Measurements from ENCODE around the gene CCL21.
"Not testable (repeated sequence)": the region's sequence is repeated elsewhere in the genome, so short reads cannot be mapped to it uniquely, and the experiment has no call there.

CCL21 gene, protein sequence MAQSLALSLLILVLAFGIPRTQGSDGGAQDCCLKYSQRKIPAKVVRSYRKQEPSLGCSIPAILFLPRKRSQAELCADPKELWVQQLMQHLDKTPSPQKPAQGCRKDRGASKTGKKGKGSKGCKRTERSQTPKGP

DNA sequence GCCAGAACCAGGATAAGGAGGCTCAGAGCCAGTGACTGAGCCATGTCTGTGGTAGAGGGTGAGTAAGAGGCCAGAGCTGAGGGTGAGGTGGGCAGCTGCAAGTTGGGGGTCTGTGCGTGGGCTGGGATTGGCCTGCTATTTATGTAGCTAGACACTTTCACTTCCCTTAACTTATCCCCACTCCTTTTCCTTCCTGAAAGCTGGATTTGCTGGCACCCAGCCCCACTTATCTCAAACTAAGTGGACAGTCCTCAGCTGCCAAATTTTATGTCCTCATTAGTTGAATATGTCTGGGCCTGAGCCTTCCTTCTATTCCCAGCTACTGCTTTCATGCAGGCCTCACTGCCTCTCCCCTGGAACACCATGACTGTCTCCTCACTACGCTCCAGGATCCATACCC lies at the start of gene CCL21:
CCL21 (minus strand) TSS at position 114 of the 400 bp plus-strand sequence; CDS start at position 44, 70 bp downstream.
- no peak for DNase-seq

DNA sequence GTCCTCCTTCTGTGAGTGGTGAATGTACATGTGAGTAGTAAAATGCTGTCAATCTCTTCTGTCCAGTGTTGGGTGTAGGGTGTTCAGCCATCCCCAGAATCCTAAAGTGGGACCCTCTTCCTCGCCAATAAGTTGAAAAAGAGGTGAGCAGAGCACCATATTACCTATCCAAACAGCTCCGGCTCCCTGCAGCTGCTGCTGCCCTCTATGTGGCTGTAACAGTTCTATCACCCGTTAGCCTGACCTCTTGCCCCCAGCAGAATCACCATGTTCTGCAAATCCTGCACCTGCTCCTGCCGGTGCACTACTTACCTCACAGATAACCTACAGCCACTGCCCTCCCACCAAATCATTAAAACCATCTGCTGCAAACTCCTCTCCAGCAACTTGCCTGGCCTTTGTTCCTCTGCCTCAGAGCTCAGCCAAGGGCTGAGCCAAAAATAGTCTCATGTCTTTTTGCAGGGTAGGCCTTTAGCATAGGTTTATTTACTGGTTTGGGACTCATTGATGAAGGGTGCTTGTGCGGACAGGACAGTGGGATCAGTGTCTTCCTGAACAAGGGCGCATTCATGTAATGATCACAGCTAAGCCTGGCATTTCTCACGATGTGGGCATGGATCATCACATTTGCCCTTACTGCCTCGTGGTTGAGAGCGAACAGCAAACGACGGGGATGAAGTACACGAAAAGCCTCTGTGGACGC lies 49.6 kb upstream of the CCL21 start:
- no peak for DNase-seq

DNA sequence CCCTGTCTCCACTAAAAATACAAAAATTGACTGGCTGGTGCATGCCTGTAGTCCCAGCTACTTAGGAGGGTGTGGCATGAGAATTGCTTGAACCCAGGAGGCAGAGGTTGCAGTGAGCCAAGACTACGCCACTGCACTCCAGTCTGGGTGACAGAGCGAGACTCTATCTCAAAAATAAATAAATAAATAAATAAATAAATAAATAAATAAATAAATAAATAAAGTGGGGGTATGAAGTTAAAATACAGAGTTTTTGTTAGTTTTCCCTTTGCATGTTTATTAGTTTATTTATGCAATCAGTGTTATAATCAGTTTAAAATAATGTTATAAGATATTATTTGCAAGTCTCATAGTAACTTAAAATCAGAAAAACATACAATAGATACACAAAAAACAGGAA lies 40.4 kb upstream of the CCL21 start:
- DNase-seq = not testable (repeated sequence)

DNA sequence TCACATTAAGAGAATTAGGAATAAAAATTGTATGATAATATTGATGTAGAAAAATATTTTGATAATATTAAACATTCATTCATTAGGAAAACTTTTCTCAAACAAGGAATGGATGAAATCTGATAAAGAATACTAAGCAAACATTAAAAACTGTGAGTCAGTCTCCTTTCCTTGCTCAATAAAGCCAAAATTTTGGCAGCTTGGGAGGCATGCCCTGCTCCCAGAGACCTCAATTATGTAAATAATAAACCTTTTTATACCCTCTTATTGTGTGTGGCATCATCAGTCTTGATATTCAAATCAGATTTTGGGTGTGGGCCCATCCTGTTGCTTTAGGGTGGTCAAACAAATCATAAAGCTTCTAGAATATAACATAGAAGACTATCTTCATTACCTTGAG lies 36.6 kb upstream of the CCL21 start:
- no peak for DNase-seq

DNA sequence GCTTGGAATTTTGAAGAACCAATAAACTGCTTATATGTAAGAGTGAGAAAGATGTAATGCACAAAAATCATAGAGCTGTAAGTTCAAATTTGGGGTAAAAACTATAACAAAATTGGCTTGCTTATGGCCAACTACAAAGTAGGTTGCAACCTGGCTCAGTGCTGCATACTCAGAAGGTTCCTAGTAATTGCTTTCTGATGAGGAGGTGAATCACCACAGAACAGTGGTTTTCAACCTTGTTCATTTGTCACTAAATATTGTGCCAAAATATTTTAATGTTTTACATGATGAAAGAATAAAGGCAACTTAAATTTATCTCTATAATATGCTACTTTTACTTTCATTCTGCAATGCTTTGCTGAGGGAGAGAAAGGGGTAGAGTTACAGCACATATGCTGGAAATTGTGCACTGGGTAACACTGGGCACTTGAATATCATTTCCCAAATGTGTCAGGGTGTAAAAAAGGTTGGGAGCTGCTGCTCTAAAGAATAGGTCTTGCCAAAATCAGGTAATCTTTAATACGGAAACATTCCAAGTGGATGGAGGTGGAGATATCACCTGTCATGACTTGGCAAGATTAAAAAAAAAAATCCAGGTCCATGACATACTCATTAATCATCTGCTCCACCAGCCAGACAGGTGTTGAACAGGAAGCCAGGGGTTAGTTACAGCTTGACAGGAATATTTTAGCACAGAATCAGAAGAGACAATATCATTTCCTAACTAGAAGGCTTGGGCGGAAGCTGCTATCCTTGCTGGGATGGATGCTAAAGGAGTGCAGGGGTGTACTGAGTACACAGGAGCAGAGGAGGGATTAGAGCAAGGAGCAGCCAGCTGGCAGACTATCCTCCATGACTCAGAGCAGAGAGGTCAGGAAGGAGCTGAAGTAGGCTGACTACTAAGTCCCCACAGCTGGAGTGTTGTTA lies 34.6 kb upstream of the CCL21 start:
- DNase-seq = no peak

DNA sequence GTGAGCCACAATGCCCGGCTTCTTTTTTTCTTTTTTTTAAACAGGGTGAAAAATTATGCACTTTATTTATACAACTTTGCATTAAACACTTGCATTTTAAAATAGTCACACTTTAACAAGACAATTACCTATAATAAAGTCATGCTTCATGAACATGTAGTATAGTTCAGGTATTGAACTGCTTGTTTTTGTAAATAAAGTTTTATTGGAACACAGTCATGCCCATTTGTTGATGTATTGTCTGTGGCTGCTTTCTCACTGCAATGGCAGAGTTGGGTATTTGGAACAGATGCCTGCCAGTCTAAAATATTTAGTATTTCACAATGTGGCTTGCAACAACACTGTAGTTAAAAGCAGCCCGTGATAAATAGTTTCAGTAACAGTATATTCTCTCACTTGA lies 32.8 kb upstream of the CCL21 start:
- DNase-seq = no peak

DNA sequence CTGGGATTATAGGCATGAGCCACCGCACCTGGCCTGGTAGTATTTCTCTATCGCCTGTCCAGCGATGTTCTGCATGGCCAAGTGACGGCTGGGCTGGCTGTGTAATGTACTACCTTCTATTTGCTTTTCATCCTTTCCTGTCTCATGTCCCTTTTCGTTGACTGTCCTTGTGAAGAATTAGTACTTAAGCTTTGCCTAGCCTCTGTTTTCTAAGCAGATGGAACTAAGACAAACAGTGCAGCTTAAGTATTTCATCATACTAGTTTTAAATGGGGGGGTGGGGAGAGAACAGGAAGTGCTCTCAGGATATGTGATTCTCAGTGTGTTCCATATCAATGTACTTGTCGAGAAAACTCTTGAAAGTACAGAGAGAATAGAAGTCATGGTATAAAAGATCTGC lies 31.7 kb upstream of the CCL21 start:
- no peak for DNase-seq

DNA sequence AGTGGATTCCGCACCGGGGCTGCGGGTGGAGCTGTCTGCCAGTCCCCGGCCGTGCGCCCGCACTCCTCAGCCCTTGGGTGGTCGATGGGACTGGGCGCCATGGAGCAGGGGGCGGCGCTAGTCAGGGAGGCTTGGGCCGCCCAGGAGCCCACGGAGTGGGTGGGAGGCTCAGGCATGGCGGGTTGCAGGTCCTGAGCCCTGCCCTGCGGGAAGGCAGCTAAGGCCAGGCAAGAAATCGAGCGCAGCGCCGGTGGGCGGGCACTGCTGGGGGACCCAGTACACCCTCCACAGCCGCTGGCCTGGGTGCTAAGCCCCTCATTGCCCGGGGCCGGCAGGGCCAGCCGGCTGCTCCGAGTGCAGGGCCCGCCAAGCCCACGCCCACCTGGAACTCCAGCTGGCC lies 30.2 kb upstream of the CCL21 start:
- not testable (repeated sequence) for DNase-seq

DNA sequence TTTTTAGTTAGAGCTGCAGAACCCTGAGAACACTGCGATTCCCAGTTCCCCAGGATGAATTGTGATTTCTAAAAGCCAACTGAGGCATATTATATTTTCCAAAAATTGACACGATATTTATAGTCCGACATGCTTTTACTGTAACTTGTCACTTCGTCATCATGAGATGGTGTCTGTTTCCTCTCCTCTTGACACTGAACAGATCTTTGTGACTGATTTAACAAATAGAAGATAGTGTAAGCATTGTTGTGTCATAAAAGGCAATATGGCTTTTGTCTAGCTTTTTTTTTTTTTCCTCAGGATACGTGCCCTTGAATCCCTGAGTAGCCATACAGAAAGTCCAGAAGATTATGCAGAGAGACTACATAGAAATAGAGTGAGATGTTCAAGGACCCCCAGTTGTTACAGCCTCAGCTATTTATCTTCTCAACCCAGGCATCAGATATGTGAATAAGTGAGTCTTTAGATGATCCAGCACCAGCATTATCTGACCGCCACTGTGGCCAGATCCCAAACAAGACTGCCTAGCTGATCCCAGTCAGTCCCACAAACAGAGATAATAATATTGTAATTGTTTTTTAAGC lies 27.8 kb upstream of the CCL21 start:
- DNase-seq = no peak

DNA sequence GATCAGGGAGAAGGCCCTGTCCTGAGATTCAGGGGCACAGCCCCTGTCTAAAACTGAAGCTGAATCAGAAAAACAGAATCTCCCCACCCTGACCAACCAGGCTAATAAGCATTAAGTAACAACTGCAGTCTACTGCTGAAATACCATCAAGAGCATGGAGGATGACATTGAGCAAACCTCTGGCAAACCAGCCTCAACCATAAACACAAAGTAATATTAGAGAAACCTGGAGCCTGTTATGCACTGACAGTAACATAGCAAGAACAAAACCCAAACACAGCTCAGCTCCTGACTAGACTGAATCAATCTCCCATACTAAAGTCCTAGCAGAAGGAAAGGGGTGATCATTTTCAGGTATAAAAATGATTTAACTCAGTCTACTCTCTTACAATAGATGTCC lies 24.8 kb upstream of the CCL21 start:
- no peak for DNase-seq

DNA sequence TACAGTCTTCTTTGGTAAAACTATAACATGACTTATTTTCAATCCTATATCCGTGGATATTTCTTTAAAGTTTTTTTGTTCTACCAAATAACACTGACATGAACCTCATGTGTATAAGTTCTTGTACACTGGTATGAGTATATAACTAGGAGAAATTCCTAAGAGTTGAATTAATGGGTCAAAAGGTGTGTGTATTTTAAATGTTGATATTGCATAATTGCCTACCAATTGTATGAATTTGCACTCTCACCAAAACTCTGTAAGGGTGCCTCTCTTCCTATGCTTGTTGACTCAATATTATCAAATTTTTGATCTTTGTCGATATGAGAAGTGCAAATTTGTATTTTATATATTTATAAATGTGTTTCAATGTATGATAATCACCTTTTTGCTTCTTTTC lies 22.9 kb upstream of the CCL21 start:
- no peak for DNase-seq

DNA sequence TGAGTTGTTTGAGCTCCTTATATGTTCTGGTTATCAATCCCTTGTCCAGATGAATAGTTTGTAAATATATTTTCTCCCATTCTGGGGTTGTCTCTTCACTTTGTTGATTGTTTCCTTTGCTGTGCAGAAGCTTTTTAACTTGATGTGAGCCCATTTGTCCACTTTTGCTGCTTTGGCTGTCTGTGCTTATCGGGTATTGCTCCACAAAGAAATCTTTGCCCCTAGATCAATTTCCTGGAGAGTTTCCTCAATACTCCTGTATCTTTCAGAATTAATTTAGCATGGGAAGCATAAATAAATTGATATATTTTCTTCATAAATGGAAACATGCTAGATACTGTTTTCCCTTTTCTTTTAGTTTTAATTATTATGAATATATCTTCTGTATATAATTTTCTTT lies 22.5 kb upstream of the CCL21 start:
- no peak for DNase-seq

DNA sequence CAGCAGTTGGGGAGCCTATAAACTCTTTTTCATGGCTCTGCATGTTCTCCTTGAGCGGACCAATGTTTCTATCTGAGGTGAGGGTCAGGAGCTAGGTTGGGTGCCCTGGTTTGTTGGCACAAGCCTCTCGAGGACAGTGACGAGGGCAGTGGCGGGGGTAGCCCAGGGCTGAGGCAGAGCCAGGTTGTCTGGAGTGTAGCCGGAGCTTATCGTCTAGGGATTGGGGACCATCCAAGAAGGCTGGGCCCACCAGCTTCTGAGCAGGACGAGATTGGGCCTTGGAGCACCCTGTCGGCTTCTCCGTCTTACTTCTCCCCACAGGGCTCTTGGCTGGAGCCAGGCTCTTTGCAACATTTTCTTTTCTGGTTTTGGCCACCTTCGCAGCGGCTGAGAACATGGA lies 13.2 kb upstream of the CCL21 start:
- no peak for DNase-seq

DNA sequence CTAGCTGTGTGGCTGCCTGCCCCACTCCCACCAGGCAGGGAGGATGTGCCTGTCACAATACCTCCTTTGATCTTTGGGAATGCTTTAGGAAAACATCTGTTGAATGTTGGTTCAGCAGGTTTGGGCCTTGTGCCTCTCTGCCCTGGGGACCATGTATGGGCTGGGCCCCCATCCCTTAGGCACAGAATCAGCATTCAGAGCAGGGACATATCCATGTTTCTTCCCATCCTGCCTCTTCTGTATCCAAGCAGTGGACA lies 9.8 kb upstream of the CCL21 start:
- DNase-seq = not testable (repeated sequence)

DNA sequence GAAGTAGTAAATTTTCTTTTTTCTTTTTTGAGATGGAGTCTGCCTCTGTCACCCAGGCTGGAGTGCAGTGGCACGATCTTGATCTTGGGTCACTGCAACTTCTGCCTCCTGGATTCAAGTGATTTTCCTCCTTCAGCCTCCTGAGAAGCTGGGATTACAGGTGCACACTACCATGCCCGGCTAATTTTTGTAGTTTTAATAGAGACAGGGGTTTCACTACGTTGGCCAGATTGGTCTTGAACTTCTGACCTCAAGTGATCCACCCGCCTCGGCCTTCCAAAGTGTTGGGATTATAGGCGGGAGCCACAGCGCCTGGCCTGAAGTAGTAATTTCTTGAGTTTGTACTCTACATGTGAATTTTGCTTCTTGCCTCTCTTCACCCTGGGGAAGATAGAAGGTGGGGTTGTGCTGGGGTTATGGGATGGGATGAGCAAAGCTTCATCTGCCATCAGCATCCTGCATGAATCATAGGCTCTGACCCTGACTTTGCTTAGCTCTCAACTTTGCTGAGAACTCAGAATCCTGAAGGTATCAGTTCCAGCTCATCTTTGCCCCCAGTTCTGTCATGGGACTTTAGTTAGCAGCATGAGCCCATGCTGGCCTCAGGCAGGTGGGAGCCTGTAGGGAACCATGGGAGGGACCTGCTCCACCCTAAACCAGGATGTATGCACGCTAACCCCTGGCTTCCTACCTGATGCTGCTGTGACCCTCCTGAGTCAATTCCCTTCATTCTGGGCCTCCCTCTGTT lies 9.3 kb upstream of the CCL21 start:
- no peak for DNase-seq

DNA sequence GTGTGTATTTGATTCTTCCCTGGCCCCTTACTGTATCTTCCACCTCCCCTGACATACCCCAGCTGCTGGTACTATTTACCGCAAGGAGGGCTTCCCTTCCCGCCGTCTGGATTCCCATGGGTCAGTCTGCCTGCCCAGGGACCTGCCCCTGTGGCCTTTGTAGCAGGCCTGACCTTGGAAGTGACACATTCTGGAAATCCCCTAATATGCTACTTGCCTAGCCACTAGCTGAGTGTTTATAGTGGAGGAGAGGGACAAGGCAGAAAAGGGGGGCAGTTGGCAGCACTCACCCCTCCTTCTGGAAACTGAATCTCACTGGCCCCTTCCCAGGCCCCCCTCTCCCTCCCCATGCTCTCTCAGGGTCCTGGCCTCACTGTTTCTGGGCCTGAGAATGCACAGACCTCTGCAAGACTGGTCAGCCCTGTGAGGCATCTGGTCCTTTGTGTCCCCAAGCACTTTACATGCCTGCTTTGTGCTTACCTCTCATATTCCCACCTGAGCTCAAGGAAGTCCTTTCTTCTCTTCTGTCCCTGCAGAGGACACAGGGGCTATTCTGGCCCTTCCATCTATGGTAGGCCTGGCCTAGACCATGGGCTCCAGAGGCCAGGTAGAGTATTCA lies 8.2 kb upstream of the CCL21 start:
- DNase-seq = no peak

DNA sequence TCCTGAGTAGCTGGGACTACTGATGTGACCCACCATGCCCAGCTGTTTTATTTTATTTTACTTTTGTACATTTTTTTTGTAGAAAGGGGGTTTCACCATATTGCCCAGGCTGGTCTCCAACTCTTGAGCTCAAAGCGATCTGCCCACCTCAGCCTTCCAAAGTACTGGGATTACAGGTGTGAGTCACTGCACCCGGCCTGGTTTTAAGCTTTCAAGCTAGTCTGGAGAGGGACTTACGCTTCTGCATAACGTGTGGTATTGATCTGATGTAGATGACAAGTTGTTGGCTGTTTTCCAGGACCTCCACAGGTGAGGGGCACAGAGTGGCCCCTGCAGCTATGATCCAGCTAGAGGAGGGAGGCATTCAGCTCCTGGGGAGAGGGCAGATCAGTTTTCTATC lies 6.8 kb upstream of the CCL21 start:
- DNase-seq = no peak

DNA sequence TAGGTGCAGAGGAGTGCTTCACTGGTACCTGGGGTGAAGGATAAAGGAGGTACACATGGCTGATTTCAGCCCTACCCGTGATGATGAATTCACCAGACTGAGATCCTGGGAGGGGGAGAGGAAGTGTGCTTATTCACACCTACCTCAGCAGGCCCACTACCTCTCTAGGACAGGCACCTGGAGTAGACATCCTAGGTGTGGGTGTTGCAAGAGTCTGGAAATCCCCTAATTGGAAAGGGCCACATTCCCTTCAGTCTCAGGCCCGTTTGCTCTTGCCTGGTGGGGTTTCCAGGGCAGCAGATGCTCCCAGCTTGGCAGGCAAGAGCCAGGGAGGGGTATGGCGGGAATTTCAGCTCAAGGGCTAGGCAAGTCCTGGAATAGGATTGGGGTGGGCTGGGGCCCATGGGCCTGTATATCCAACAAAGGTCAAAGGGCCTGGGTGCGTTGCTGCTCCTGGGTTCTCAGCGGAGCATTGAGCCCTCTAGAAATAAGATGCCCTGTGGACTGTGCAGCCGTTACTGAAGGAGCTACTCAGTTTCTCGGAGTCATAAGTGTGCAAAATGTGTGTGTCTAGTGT lies 5.8 kb upstream of the CCL21 start:
- DNase-seq = no peak

DNA sequence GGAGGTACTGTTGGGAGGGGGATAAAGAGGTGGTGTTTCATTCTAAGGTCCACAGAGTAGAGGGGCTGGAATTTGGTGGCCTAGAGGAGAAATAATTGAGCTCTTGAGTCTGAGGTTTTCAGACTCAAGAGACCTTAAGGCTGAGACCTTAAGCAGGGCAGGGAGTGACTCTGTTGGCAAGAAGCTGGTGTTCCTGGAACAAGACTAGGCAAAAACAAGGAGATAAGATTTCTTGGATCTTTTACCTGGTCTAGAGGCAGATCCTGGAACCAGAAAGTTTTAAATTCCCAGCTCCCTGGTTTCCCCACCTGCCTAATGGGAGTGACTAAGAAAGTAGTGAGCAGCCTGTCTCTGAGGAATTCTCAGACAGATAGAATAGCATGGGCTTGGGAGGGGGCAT lies 4.1 kb upstream of the CCL21 start:
- no peak for DNase-seq

DNA sequence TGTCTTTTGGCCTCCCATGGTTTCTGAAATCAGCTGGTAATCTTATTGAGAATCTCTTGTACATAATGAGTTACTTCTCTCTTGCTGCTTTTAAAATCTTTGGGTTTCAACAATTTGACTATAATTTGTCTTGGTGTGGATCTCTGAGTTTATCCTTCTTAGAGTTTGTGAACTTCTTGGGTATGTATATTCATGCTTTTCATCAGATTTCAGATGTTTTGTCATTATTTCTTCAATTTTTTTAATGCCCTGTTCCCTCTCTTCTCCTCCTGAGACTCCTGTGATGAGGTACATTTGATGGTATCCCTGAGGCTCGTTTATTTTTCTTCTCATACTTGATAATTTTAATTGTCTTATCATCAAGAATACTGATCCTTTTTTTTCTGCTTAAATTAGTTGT lies 2.2 kb upstream of the CCL21 start:
- DNase-seq = no peak

DNA sequence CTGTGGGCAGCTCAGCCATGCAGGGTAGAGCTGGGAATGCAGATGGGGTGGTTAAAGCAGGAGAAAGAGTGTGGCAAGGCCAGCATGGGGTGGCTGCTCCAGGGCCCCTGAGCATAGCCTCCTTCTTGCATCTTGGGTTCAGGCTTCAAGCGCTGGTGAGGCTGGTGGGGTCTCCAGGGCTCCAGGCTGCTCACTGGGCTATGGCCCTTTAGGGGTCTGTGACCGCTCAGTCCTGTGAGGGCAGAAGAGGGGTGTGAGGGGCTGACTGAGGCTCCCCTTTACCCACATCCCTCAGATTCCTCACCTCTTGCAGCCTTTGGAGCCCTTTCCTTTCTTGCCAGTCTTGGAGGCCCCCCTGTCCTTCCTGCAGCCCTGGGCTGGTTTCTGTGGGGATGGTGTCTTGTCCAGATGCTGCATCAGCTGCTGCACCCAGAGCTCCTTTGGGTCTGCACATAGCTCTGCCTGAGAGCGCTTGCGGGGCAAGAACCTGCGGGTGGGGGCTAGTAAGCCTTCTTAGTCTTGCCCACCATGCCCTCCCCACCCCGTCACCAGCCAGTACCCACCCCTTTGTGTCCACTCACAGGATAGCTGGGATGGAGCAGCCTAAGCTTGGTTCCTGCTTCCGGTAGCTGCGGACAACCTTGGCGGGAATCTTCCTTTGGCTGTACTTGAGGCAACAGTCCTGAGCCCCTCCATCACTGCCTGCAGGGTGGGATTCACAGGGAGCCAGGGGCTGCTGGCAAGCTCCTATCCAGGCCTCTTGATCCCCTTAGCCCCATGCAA lies 549 bp downstream of the CCL21 start:
- no peak for DNase-seq

DNA sequence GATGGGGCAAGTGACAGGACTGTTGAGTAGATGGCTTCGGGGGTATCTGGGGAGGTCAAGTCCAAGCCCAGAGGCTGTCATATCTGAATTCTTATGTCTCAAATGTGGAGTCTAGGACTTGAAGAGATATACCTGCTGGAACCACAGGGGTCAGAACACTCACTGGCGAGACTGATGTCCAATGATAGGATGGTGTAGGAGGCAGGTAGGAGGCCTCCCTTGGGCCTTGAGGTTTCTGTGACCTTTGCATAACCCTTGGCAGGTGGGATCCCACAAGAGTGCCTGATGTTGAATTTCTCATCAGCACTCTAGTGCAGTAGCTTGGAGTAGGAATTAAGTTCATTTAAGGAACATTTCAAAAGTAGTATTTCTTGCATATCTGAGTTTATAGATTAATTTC lies 2.8 kb downstream of the CCL21 start:
- no peak for DNase-seq
